IPS-18a (cell line): ENCODE measurements around the gene ADCY5.

ENCODE experiments used
- H3K27ac ChIP-seq: one replicate; pipeline ENCODE4 v1.5.1; 2013; ENCODE audit warnings: low read length
- H3K27me3 ChIP-seq: one replicate; pipeline ENCODE4 v1.6.1; 2013; ENCODE audit warnings: mild to moderate bottlenecking, low read length; ENCODE audit not compliant: control insufficient read depth, insufficient read depth
- H3K36me3 ChIP-seq: one replicate; pipeline ENCODE4 v1.6.1; 2013; ENCODE audit warnings: low read depth, low read length; ENCODE audit not compliant: control insufficient read depth
- H3K4me1 ChIP-seq: one replicate; pipeline ENCODE4 v1.6.1; 2013; ENCODE audit warnings: low read depth, low read length; ENCODE audit not compliant: control insufficient read depth
- H3K4me3 ChIP-seq: one replicate; pipeline ENCODE4 v1.5.1; 2013; ENCODE audit warnings: low read length
- H3K9ac ChIP-seq: one replicate; pipeline ENCODE4 v1.6.1; 2013; ENCODE audit warnings: mild to moderate bottlenecking, low read length, moderate library complexity
- H3K9me3 ChIP-seq: one replicate; pipeline ENCODE4 v1.6.1; 2013; ENCODE audit warnings: low read depth, low read length; ENCODE audit not compliant: control insufficient read depth

The ADCY5 gene

GRCh38 chr3:123397921-123398785 is 50.7 kb downstream of the ADCY5 start:
- Histone ChIP-seq H3K27me3 (no peaks in the 10 kb centered on the region), H3K4me1 (no peaks in the 10 kb centered on the region), H3K4me3 (no peak overlapping the region), H3K27ac (no peak overlapping the region), H3K36me3 (no peaks in the 10 kb centered on the region), H3K9me3 (no peaks in the 10 kb centered on the region), H3K9ac (no peak overlapping the region)

- H3K4me1 ChIP-seq: no peaks in the 10 kb centered on the region
- H3K27me3 ChIP-seq: no peaks in the 10 kb centered on the region
- no peaks in the 10 kb centered on the region for H3K9me3 ChIP-seq
- H3K4me3 ChIP-seq: no peak overlapping the region
- H3K36me3 ChIP-seq: no peaks in the 10 kb centered on the region
- no peak overlapping the region for H3K9ac ChIP-seq
- no peak overlapping the region for H3K27ac ChIP-seq
These were observed 51.8 kb downstream of the ADCY5 start for GRCh38 chr3:123397050-123397590.

GRCh38 chr3:123396171-123397049 is 52.5 kb downstream of the ADCY5 start:
- no peaks in the 10 kb centered on the region for H3K4me1 ChIP-seq
- H3K9me3 ChIP-seq: no peaks in the 10 kb centered on the region
- H3K9ac ChIP-seq: no peak overlapping the region
- H3K27ac ChIP-seq: no peak overlapping the region
- H3K4me3 ChIP-seq: no peak overlapping the region
- no peaks in the 10 kb centered on the region for H3K36me3 ChIP-seq
- H3K27me3 ChIP-seq: no peaks in the 10 kb centered on the region

DNA sequence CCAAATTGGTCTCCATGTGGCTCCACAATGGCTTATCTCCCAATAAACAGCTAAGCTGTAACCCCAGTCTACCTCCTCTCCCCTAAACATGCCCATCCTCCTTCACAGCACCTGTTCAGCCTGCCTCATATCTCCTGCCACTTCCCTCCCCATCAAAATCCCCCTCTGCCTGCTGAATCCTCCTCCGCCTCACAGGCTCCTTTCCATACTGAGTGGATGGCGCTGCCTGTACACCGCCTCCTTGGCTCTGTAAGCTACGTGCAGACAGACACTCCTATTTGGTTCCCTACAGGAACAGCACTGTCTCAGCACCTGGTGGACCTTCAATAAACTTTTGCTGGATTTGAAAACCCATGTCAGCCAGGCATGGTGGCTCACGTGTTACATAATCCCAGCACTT is 53.7 kb downstream of the ADCY5 start:
- H3K36me3 ChIP-seq: no peaks in the 10 kb centered on the region
- no peaks in the 10 kb centered on the region for H3K9me3 ChIP-seq
- H3K4me1 ChIP-seq: no peaks in the 10 kb centered on the region
- H3K27me3 ChIP-seq: no peaks in the 10 kb centered on the region
- H3K9ac ChIP-seq: no peak overlapping the region
- H3K4me3 ChIP-seq: no peak overlapping the region
- H3K27ac ChIP-seq: no peak overlapping the region

DNA sequence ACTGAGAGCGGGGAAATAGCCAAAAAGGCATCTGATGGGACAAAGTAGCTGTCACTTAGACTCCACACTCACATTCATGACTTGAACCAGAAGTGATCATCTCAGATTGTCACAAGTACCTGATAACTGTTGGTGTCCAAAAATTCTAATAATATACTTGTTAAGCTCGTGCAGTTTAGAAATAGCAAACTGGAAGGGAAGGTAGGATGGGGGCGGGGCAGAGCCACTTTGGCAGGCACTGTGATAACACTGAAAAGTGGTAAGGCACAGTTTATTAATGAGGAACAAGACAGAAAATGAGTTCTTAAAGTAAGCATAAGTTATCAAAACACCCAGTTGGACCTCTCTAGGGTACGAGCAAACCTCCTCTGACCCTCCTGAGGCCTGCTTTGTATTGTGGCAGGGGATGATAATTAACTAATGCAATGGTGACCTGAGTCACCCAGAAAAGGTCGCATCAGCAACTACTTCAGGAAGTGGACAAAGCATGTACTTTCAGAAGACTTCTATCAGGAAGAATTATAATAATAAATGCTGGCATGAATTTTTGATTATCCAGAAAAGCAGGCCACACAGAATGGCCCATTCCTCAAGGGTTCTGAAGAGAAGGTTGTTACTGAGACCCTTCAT is 54.4 kb downstream of the ADCY5 start:
- H3K9ac ChIP-seq: no peak overlapping the region
- no peaks in the 10 kb centered on the region for H3K9me3 ChIP-seq
- H3K4me3 ChIP-seq: no peak overlapping the region
- no peaks in the 10 kb centered on the region for H3K4me1 ChIP-seq
- no peak overlapping the region for H3K27ac ChIP-seq
- H3K36me3 ChIP-seq: no peaks in the 10 kb centered on the region
- H3K27me3 ChIP-seq: no peaks in the 10 kb centered on the region

- H3K27ac ChIP-seq: no peak overlapping the region
- H3K4me3 ChIP-seq: no peak overlapping the region
- H3K4me1 ChIP-seq: no peaks in the 10 kb centered on the region
- no peaks in the 10 kb centered on the region for H3K27me3 ChIP-seq
- no peaks in the 10 kb centered on the region for H3K9me3 ChIP-seq
- no peak overlapping the region for H3K9ac ChIP-seq
- H3K36me3 ChIP-seq: no peaks in the 10 kb centered on the region
These were observed 55.8 kb downstream of the ADCY5 start for GRCh38 chr3:123392871-123393620.

DNA sequence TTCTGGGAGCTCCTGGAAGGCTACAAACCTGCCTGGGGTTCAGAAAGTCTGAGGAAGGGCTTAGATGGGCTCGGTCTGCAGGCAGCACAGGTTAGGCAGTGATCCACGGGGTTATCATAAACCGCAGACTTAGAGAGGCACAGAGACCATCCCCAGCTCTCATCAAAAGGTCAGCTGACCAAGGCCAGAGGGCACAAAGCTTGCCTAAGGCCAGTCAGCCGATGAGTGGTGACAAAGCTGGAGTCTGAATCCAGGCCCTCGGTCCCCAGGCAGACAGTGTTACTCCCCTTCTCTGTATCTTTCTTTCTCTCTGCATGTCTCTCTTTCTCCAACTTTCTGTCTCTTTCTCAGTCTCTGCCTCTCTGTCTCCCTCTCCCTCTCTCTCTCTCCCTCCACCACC is 56.5 kb downstream of the ADCY5 start:
- no peak overlapping the region for H3K4me3 ChIP-seq
- no peak overlapping the region for H3K9ac ChIP-seq
- H3K27me3 ChIP-seq: no peaks in the 10 kb centered on the region
- H3K27ac ChIP-seq: no peak overlapping the region
- peaks cover under 1% of the 10 kb centered on the region for H3K4me1 ChIP-seq
- H3K9me3 ChIP-seq: no peaks in the 10 kb centered on the region
- H3K36me3 ChIP-seq: no peaks in the 10 kb centered on the region

- H3K27ac ChIP-seq: no peak overlapping the region
- peaks cover 9% of the 10 kb centered on the region for H3K4me1 ChIP-seq
- H3K4me3 ChIP-seq: no peak overlapping the region
- no peaks in the 10 kb centered on the region for H3K9me3 ChIP-seq
- no peaks in the 10 kb centered on the region for H3K36me3 ChIP-seq
- no peaks in the 10 kb centered on the region for H3K27me3 ChIP-seq
- H3K9ac ChIP-seq: no peak overlapping the region
These were observed 57.9 kb downstream of the ADCY5 start for GRCh38 chr3:123390865-123391600.

DNA sequence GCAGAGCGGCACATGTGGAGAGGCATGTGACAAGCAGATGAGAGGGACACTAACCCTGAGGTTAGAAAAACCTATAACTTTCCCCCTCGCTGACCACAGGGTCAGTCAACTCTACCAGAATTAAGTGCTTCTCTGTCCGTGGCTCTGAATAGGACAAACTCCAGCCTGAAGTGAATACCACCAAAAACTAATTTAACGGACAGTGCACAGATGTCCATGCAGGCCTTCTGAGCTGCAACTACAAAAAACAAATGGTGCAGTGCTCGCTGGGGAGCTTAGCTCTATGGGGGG is 59.3 kb downstream of the ADCY5 start:
- Histone ChIP-seq H3K4me1 (peaks cover 9% of the 10 kb centered on the region), H3K27me3 (no peaks in the 10 kb centered on the region), H3K36me3 (no peaks in the 10 kb centered on the region), H3K4me3 (no peak overlapping the region), H3K9ac (no peak overlapping the region), H3K9me3 (no peaks in the 10 kb centered on the region), H3K27ac (no peak overlapping the region)

DNA sequence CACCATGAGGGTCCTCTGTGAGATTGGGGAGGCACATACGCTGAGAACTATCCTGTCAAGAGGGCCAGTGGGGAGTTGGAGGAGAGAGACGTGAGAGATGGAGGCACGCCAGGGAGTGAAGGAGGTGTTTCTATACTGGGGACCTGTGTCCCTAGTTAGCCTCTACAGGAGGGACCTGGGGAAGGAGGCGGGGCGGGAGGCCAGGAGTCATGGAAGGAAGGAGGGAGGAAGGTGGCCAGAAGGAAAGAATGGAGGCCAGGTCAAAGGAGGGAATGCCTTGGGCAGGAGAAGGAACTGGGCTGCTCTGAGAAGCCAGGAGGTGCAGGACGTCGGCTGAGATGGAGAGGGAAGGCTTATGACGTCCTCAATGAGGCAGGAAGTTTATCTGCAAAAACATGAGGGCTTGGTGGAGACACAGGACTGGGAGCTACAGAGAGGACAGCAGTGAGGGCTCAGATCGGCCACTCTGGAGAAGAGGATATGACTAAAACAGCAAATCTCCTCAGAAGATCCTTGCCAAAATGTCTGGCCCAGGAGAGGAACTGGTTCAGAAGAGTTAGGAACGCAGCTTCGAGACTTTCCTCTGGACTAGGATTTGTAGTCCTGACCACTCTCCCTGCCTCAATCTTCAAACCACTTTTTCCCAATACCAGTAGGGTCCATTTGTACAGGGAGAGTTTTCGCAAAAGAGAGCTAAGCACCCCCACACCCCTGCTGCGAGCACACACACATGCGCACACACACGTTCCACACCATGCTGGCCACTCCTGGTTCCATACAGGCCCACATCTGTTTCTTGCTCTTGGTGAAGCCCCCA is 59.9 kb downstream of the ADCY5 start:
- Histone ChIP-seq H3K27me3 (no peaks in the 10 kb centered on the region), H3K36me3 (no peaks in the 10 kb centered on the region), H3K9ac (no peak overlapping the region), H3K27ac (no peak overlapping the region), H3K4me3 (no peak overlapping the region), H3K9me3 (no peaks in the 10 kb centered on the region), H3K4me1 (peaks cover 9% of the 10 kb centered on the region)
